ENCODE data around the gene APBA2.

GRCh38 chr15:28901587-28901980 lies 15.8 kb downstream of the APBA2 start:
- TF ChIP-seq CTCF (conservative IDR thresholded peaks at IDR 0.05; ENCODE audit: low read length): no peak
- TF ChIP-seq EZH2phosphoT487 (IDR thresholded peaks at IDR 0.05; ENCODE audit: borderline replicate concordance): no peak
